Measurements from ENCODE around the gene EMSY. TPM values are rescaled to one million over a fixed set of nuclear protein-coding genes. Genes with fewer than 3 reads are reported as not detected.
A peak's percentile ranks its signal among the peaks of the same experiment; 100 is the strongest.

EMSY gene
- total RNA-seq, 1 experiment from 2014 or later = 29.3 TPM

- peak overlapping the region; percentile 36 to 49; a peak in 4 of 5 replicates for H3K4me3 Mint-ChIP-seq
Measured at GRCh38 chr11:76455331-76455730, 10.5 kb downstream of the EMSY start.

More at GRCh38 chr11:76455331-76455730, 10.5 kb downstream of the EMSY start:
- no peaks in the 10 kb centered on the region for H3K79me1 ChIP-seq (ENCODE audit: insufficient read depth, low read depth, low read length, poor library complexity, severe bottlenecking)
- peak overlapping the region; percentile 99 for H3K27ac ChIP-seq (ENCODE audit: insufficient read length, low read depth, low read length)
- Mint-ChIP-seq H3K4me1 (peaks cover 74 to 82% of the 10 kb centered on the region in 2 experiments), H3K27me3 (ENCODE audit: low read depth) (no peaks in the 10 kb centered on the region), H3K9me3 (no peaks in the 10 kb centered on the region), H3K27ac (peak overlapping the region; percentile 73 to 99 (median 99)), H3K36me3 (ENCODE audit: insufficient read depth in 1 of 3, low read depth in 3 of 3) (peaks cover 6 to 26% (median 23%) of the 10 kb centered on the region in 3 experiments; a peak in 6 of 7 replicates)
- peak overlapping the region; percentile 38 for H3K4me2 ChIP-seq (ENCODE audit: insufficient read depth, insufficient read length, low read length)
- H3K14ac ChIP-seq (ENCODE audit: insufficient read depth, low read length) = no peak overlapping the region
- no peak overlapping the region for H2BK5ac ChIP-seq (ENCODE audit: insufficient read length, low read length)
- no peaks in the 10 kb centered on the region for H3K9me3 ChIP-seq (ENCODE audit: control insufficient read depth, low read depth, low read length)
- H3K27me3 ChIP-seq (ENCODE audit: insufficient read depth, low read length) = no peaks in the 10 kb centered on the region
- H4K5ac ChIP-seq (ENCODE audit: insufficient read length, low read depth, low read length) = no peak overlapping the region
- H3K79me2 ChIP-seq (ENCODE audit: insufficient read depth, low read length) = no peaks in the 10 kb centered on the region
- no peak overlapping the region for H3K56ac ChIP-seq (ENCODE audit: insufficient read length, low read depth, low read length)
- H2BK15ac ChIP-seq (ENCODE audit: low read depth, low read length) = no peak overlapping the region
- H3K4me1 ChIP-seq (ENCODE audit: insufficient read depth, low read length) = no peaks in the 10 kb centered on the region; the same call in 1 of the 2 replicates
- no peak overlapping the region for H2AFZ ChIP-seq (ENCODE audit: low read length)
- no peak overlapping the region for H2BK12ac ChIP-seq (ENCODE audit: insufficient read length, low read depth, low read length)
- H3K9ac ChIP-seq (ENCODE audit: extremely low read depth, insufficient read length, low read length) = no peak overlapping the region
- peak overlapping the region; percentile 56 for H3K18ac ChIP-seq (ENCODE audit: insufficient read length, low read depth, low read length)
- H3K23ac ChIP-seq (ENCODE audit: insufficient read length, low read depth, low read length) = no peak overlapping the region
- DNase-seq = peak; percentile 83
- H4K8ac ChIP-seq (replicated peaks; ENCODE audit: insufficient read length, low read depth, low read length) = no peak overlapping the region
- no CpG with 5 or more reads among the region's 2 CpGs for WGBS (ENCODE audit: extremely low coverage, insufficient read length, low lambda C conversion rate)
- no peak for TF ChIP-seq CTCF (conservative IDR thresholded peaks at IDR 0.05)
- no peak overlapping the region; the same call in 1 of the 2 replicates for H3K4ac ChIP-seq (ENCODE audit: low read depth, low read length)
- no peaks in the 10 kb centered on the region for H3K23me2 ChIP-seq (ENCODE audit: insufficient read length, low read depth, low read length, poor library complexity, severe bottlenecking)
- H2AK5ac ChIP-seq (ENCODE audit: insufficient read length, low read length) = no peak overlapping the region
- no peak overlapping the region for H2BK20ac ChIP-seq (ENCODE audit: low read depth, low read length, poor library complexity, severe bottlenecking)
- H2BK120ac ChIP-seq (ENCODE audit: low read depth, low read length, poor library complexity, severe bottlenecking) = no peak overlapping the region
- H4K20me1 ChIP-seq (ENCODE audit: control insufficient read depth, insufficient read depth, insufficient read length) = no peaks in the 10 kb centered on the region
- no peak overlapping the region for H3T11ph ChIP-seq (ENCODE audit: low read length)
- no peak overlapping the region for H4K91ac ChIP-seq (ENCODE audit: insufficient read length, low read depth, low read length)

Data from H9 (cell line).